Epithelial cell of esophagus (primary cell): ENCODE results near the gene HECW1.

Source experiments
- DNase-seq: peaks from one replicate; pipeline ENCODE4 v3.0.0; 2010; ENCODE audit warnings: low read depth
- H3K4me3 ChIP-seq: 2 replicates; pipeline ENCODE4 v1.5.1; 2011; ENCODE audit warnings: mild to moderate bottlenecking, low read length, control low read depth
- TF ChIP-seq, protein P1 (sequence below): IDR thresholded peaks from 2 replicates; pipeline ENCODE4 v1.5.1; 2011; ENCODE audit warnings: low read depth, mild to moderate bottlenecking, low read length, control low read depth, inconsistent platforms; ENCODE audit not compliant: insufficient read depth; ENCODE audit errors: missing control alignments

Gene HECW1

DNA sequence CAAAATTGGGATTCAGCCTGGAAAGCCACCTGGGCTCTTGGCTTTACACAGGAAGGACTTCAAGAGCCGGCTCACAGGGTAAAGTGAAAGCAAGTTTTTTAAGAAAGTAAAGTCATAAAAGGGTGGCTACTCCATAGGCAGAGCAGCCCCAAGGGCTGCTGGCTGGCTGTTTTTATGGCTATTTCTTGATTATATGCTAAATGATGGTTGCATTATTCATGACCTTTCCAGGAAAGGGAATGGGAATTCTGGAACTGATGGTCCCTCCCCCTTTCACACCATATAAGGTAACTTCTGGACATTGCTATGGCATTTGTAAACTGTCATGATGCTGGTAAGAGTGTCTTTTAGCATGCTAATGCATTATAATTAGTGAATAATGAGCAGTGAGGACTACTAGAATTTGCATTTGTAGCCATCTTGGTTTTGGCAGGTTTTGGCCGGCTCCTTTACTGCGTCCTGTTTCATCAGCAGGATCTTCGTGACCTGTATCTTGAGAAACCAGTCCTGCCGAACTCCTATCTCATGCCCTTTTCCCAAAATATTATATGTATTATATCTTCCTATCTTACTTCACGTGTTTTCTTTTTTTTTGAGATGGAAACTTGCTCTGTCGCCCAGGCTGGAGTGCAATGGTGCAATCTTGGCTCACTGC is 80.5 kb downstream of the HECW1 start:
- TF ChIP-seq, protein P1, sequence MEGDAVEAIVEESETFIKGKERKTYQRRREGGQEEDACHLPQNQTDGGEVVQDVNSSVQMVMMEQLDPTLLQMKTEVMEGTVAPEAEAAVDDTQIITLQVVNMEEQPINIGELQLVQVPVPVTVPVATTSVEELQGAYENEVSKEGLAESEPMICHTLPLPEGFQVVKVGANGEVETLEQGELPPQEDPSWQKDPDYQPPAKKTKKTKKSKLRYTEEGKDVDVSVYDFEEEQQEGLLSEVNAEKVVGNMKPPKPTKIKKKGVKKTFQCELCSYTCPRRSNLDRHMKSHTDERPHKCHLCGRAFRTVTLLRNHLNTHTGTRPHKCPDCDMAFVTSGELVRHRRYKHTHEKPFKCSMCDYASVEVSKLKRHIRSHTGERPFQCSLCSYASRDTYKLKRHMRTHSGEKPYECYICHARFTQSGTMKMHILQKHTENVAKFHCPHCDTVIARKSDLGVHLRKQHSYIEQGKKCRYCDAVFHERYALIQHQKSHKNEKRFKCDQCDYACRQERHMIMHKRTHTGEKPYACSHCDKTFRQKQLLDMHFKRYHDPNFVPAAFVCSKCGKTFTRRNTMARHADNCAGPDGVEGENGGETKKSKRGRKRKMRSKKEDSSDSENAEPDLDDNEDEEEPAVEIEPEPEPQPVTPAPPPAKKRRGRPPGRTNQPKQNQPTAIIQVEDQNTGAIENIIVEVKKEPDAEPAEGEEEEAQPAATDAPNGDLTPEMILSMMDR = no peak

DNA sequence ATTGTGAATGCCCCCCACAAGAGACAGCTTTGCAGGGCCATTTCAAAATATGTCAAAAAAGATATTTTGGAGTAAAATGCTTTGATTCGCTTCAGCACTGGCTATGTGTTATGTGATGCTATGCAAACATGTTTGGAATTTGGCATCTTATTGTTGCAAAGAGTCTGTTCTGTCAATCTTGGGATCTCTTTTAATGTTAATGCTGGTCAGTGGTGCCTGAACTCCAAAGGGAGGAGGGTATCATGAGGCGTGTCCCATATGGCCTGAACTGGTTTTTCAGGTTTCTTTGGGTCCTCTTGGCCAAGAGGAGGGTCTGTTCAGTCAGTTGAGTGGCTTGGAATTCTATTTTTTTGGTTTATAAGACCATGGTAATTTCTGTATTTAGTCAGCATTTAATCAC is 81.4 kb downstream of the HECW1 start:
- TF ChIP-seq, protein P1 = no peak
- H3K4me3 ChIP-seq = no peak overlapping the region
- DNase-seq = no peak

More for the DNA sequence above, 80.5 kb downstream of the HECW1 start:
- DNase-seq = no peak
- no peak overlapping the region for H3K4me3 ChIP-seq

DNA sequence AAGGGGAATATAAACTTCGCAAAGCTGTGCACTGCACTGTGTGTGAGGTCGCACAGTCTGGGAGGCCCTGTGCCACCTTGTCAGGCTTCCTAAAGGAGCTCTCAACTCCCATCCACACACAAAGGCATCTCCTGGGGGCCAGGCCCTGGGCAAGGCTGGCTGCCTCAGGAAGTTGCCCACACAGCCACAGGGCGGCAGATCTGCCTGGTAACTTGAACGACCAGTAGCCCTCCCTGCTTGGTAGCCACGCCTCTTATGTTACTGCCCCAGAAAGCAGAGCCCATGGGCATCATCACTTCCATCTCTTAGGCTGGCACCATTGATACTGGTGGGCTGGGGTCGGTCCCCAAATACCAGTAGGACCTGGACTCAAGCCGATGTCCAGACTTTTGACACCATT is 82.8 kb downstream of the HECW1 start:
- TF ChIP-seq, protein P1 = no peak

DNA sequence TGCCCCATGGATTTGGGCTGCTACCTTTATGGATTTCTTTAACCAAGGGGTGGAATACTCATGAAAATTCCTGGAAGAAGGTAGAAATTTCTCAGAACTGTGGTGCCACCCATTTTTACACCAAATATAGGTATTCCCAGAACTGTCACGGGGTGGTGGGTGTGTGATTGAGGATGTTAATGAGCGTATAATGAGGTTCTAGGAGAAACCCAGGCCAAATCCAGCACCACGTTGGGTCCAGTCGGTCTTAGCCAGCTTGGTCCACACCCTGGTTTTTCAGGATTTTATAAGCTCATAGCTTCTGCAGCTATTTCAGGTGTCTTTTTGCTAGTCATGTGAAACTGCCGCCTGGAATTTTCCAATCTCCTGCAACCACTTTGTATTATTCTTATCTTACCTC is 83.3 kb downstream of the HECW1 start:
- H3K4me3 ChIP-seq = no peak overlapping the region
- TF ChIP-seq, protein P1 = no peak
- DNase-seq = no peak

More for the DNA sequence above, 82.8 kb downstream of the HECW1 start:
- DNase-seq = no peak
- H3K4me3 ChIP-seq = no peak overlapping the region

DNA sequence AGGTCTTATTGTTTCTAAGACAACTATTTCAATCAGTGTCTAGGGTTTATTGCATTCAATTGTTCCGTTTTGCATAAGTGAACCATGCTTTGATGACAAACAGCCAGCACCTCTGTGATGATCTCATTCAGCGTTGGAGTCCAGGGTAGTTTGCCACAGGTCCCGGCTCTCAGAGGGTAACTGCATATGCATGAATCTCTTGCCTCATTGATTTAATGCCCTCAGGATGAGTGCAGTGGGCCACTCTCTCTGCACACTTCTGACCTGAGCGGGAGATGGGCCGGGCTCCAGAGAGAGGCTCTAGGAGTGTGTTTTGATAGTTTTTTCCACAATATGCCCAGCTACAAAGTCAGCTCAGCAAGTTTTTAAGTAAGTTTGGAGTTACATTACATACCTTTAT is 83.9 kb downstream of the HECW1 start:
- H3K4me3 ChIP-seq = no peak overlapping the region
- DNase-seq = peak; percentile 39
- TF ChIP-seq, protein P1 = no peak

DNA sequence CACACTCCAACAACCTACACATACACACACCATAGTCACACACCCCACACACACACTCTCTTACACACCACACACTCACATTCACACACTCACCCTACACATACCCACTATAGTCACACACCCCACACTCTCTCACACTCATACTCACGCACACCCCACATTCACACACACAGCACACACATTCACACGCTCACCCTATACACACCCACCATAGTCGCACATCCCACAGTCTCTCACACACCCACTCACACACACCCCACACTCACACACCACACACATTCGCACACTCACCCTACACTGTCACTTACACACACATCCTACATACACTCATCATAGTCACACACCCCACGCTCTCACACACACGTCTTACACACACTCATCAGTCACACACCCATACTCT is 85.6 kb downstream of the HECW1 start:
- TF ChIP-seq, protein P1 = no peak
- no peak for DNase-seq
- H3K4me3 ChIP-seq = no peak overlapping the region

DNA sequence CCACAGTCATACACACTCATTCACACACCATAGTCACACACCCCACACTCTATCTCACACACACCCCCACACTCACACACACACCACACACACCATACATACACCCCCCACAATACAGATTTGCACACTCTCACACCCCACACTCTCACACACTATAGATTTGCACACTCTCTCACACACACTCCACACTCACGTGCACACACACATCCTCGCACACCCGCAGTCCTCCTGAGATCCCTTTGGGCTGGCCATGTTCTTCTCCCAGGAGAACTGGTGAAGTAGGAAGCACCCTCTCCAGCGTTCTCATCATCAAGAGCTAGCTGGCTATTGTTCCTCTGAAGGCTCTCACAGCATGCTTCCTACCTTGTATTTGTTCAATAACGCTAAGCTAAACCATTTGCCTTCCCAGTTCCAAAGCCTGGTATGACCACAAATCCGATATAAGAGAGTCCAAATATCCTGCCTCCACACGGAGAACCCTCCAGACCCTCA is 86.2 kb downstream of the HECW1 start:
- TF ChIP-seq, protein P1 = no peak
- DNase-seq = no peak
- H3K4me3 ChIP-seq = no peak overlapping the region
